Hair follicle dermal papilla cell (primary cell): Measurements from ENCODE around the gene CD300LF. TPM values are rescaled to one million over a fixed set of nuclear protein-coding genes. Genes with fewer than 3 reads are reported as not detected.

Source experiments
- total RNA-seq: library from RNA; depleted of rRNA; stranded (reverse); fragments of >200 nt; gene quantifications from 2 replicates; pipeline ENCODE4 v1.2.3, GENCODE V29; 2012

CD300LF gene
- not detected in 2 replicates for total RNA-seq

GRCh38 chr17:74712756-74713155, at the start of gene CD300LF:
Gene CD300LF, minus strand, starts transcription at chr17:74712923. Its CDS starts 57 bp downstream, at chr17:74712866.

GRCh38 chr17:74748529-74749278, 36.0 kb upstream of the CD300LF start, which contains the start of gene NHERF1:
Gene NHERF1, plus strand, starts transcription at chr17:74748628. Its CDS starts 219 bp downstream, at chr17:74748847.

GRCh38 chr17:74736513-74737298, 24.0 kb upstream of the CD300LF start, which contains the start of gene RAB37:
Gene RAB37, plus strand, starts transcription at chr17:74737256. Its CDS starts 17 bp downstream, at chr17:74737273.

Other genes starting within 250 kb of the CD300LF start
- gene CD300A, start 246.3 kb downstream of the CD300LF start, total RNA-seq, result not detected in 2 replicates
- not detected in 2 replicates for gene CD300LB, start 181.4 kb downstream of the CD300LF start, total RNA-seq
- not detected in 2 replicates for gene CD300C, start 166.8 kb downstream of the CD300LF start, total RNA-seq
- not detected in 2 replicates for gene CD300H, start 145.4 kb downstream of the CD300LF start, total RNA-seq
- not detected in 2 replicates for gene CD300LD, start 120.6 kb downstream of the CD300LF start, total RNA-seq
- not detected in 2 replicates for gene CD300E, start 89.2 kb downstream of the CD300LF start, total RNA-seq
- 0.49 and 0.85 TPM in 2 replicates for gene RAB37, start 24.3 kb upstream of the CD300LF start, total RNA-seq
- gene NHERF1, start 35.7 kb upstream of the CD300LF start, total RNA-seq, result 15.4 and 23.3 TPM in 2 replicates
- gene NAT9, start 63.4 kb upstream of the CD300LF start, total RNA-seq, result 39.3 and 42.5 TPM in 2 replicates
- gene GRIN2C, start 147.0 kb upstream of the CD300LF start, total RNA-seq, result 0.12 and 0.16 TPM in 2 replicates
- 14.1 and 26.0 TPM in 2 replicates for gene FDXR, start 160.1 kb upstream of the CD300LF start, total RNA-seq
- gene FADS6, start 180.7 kb upstream of the CD300LF start, total RNA-seq, result not detected in 2 replicates
- not detected in 2 replicates for gene USH1G, start 210.3 kb upstream of the CD300LF start, total RNA-seq
- not detected in 2 replicates for gene OTOP2, start 211.3 kb upstream of the CD300LF start, total RNA-seq
- gene OTOP3, start 223.0 kb upstream of the CD300LF start, total RNA-seq, result not detected in 2 replicates